ENCODE data around the gene TMEM79. TPM values are rescaled to one million over a fixed set of nuclear protein-coding genes. Genes with fewer than 3 reads are reported as not detected.

TMEM79 gene
- total RNA-seq, 2 experiments from 2014 or later = 6.2 to 6.8 TPM

- CTCF ChIA-PET (ENCODE audit: unreplicated experiment) = no interaction called here
- no peaks in the 10 kb centered on the region; the same call in 1 of the 2 replicates for H4K20me1 ChIP-seq (ENCODE audit: insufficient read depth, low read length)
- DNase-seq (ENCODE audit: low spot score) = no peak
- no peak overlapping the region for H3K4me2 ChIP-seq (ENCODE audit: low read length)
- H3K27ac ChIP-seq (ENCODE audit: low read depth, low read length, poor library complexity, severe bottlenecking) = no peak overlapping the region
- intact Hi-C loops (cut with micrococcal nuclease; ENCODE audit: unreplicated experiment) = no loop called here
- no TSS peak for BruUV-seq (replicated peaks)
- no peaks in the 10 kb centered on the region for H3K4me1 ChIP-seq (ENCODE audit: insufficient read depth, low read length, poor library complexity, severe bottlenecking)
- TF ChIP-seq EZH2phosphoT487 (IDR thresholded peaks at IDR 0.05; ENCODE audit: borderline replicate concordance, low read depth, low read length) (no peak), CTCF (conservative IDR thresholded peaks at IDR 0.05; ENCODE audit: low read length) (no peak)
- no peaks in the 10 kb centered on the region for H3K9me2 ChIP-seq (ENCODE audit: insufficient read depth, low read length)
- H3K79me2 ChIP-seq (ENCODE audit: insufficient read depth, low read depth, low read length) = no peaks in the 10 kb centered on the region
- POLR2A ChIA-PET = interaction anchor here (0.6 kb wide), 1 partner anchor 99 kb away, joined by 3 read pairs; no protein-coding TSS in a partner anchor
- no peak overlapping the region for H3K4me3 ChIP-seq (ENCODE audit: low read depth, low read length, poor library complexity, severe bottlenecking)
- H3K9me3 ChIP-seq (ENCODE audit: low read length) = no peaks in the 10 kb centered on the region
- H3K36me3 ChIP-seq (ENCODE audit: insufficient read depth, low read length) = peaks cover 50% of the 10 kb centered on the region
- no peak overlapping the region for H2AFZ ChIP-seq (ENCODE audit: low read length)
Measured at GRCh38 chr1:156248323-156248683, 35.8 kb upstream of the TMEM79 start.

GRCh38 chr1:156249593-156249992 is 34.5 kb upstream of the TMEM79 start:
- ChIA-PET CTCF (ENCODE audit: unreplicated experiment) (no interaction called here), POLR2A (no interaction called here)
- Histone ChIP-seq H3K79me2 (ENCODE audit: insufficient read depth, low read depth, low read length) (no peaks in the 10 kb centered on the region), H3K4me1 (ENCODE audit: insufficient read depth, low read length, poor library complexity, severe bottlenecking) (no peaks in the 10 kb centered on the region), H3K4me3 (ENCODE audit: low read depth, low read length, poor library complexity, severe bottlenecking) (no peak overlapping the region), H4K20me1 (ENCODE audit: insufficient read depth, low read length) (no peaks in the 10 kb centered on the region; the same call in 1 of the 2 replicates), H3K9me2 (ENCODE audit: insufficient read depth, low read length) (no peaks in the 10 kb centered on the region), H3K27ac (ENCODE audit: low read depth, low read length, poor library complexity, severe bottlenecking) (no peak overlapping the region), H3K36me3 (ENCODE audit: insufficient read depth, low read length) (peaks cover 63% of the 10 kb centered on the region), H3K4me2 (ENCODE audit: low read length) (no peak overlapping the region), H2AFZ (ENCODE audit: low read length) (no peak overlapping the region), H3K9me3 (ENCODE audit: low read length) (no peaks in the 10 kb centered on the region)
- TF ChIP-seq EZH2phosphoT487 (IDR thresholded peaks at IDR 0.05; ENCODE audit: borderline replicate concordance, low read depth, low read length) = no peak
- TF ChIP-seq CTCF (conservative IDR thresholded peaks at IDR 0.05; ENCODE audit: low read length) = no peak
- DNase-seq (ENCODE audit: low spot score) = no peak
- intact Hi-C loops (cut with micrococcal nuclease; ENCODE audit: unreplicated experiment) = no loop called here
- no TSS peak for BruUV-seq (replicated peaks)

GRCh38 chr1:156251527-156251926 is 32.6 kb upstream of the TMEM79 start:
- intact Hi-C loops (cut with micrococcal nuclease; ENCODE audit: unreplicated experiment) = no loop called here
- Histone ChIP-seq H3K36me3 (ENCODE audit: insufficient read depth, low read length) (peaks cover 74% of the 10 kb centered on the region), H3K79me2 (ENCODE audit: insufficient read depth, low read depth, low read length) (no peaks in the 10 kb centered on the region), H4K20me1 (ENCODE audit: insufficient read depth, low read length) (no peaks in the 10 kb centered on the region; the same call in 1 of the 2 replicates), H3K4me1 (ENCODE audit: insufficient read depth, low read length, poor library complexity, severe bottlenecking) (no peaks in the 10 kb centered on the region), H3K4me2 (ENCODE audit: low read length) (no peak overlapping the region), H3K9me2 (ENCODE audit: insufficient read depth, low read length) (no peaks in the 10 kb centered on the region), H2AFZ (ENCODE audit: low read length) (no peak overlapping the region), H3K9me3 (ENCODE audit: low read length) (no peaks in the 10 kb centered on the region), H3K27ac (ENCODE audit: low read depth, low read length, poor library complexity, severe bottlenecking) (no peak overlapping the region), H3K4me3 (ENCODE audit: low read depth, low read length, poor library complexity, severe bottlenecking) (no peak overlapping the region)
- no TSS peak for BruUV-seq (replicated peaks)
- no peak for DNase-seq (ENCODE audit: low spot score)
- ChIA-PET CTCF (ENCODE audit: unreplicated experiment) (no interaction called here), POLR2A (no interaction called here)
- TF ChIP-seq CTCF (conservative IDR thresholded peaks at IDR 0.05; ENCODE audit: low read length) (no peak), EZH2phosphoT487 (IDR thresholded peaks at IDR 0.05; ENCODE audit: borderline replicate concordance, low read depth, low read length) (no peak)
